CD14-positive monocyte (primary cell): ENCODE results near the gene TNN. TPM values are rescaled to one million over a fixed set of nuclear protein-coding genes. Genes with fewer than 3 reads are reported as not detected.
A peak's percentile ranks its signal among the peaks of the same experiment; 100 is the strongest.

ENCODE experiments used
- DNase-seq, 3 donors: peaks; one replicate each; pipeline ENCODE4 v3.0.0-alpha.2; 2011 to 2022
- H2AFZ ChIP-seq: 2 replicates; pipeline ENCODE4 v1.6.0; 2012; ENCODE audit warnings: mild to moderate bottlenecking, low read depth, low read length, inconsistent platforms; ENCODE audit not compliant: insufficient read depth, poor library complexity, severe bottlenecking
- H3K27ac ChIP-seq, 2 donors: 1 replicate in 1 of 2; 2 replicates in 1 of 2; pipeline ENCODE4 v1.5.1; 2012 to 2013; ENCODE audit warnings: low read length in 2 of 2, control low read depth in 1 of 2, inconsistent platforms in 1 of 2, low read depth in 1 of 2, mild to moderate bottlenecking in 1 of 2
- H3K27me3 ChIP-seq, 2 donors: one replicate each; pipeline versions ENCODE4 v1.6.0 to v1.6.1; 2011 to 2013; ENCODE audit warnings: low read length in 2 of 2; ENCODE audit not compliant: control insufficient read depth in 2 of 2, insufficient read depth in 2 of 2
- H3K36me3 ChIP-seq, 2 donors: replicated peaks in 1 of 2; 1 replicate in 1 of 2; 2 replicates in 1 of 2; pipeline versions ENCODE4 v1.5.1 to v1.6.1; 2012 to 2013; ENCODE audit warnings: low read length in 2 of 2, control low read depth in 1 of 2, inconsistent platforms in 1 of 2, mild to moderate bottlenecking in 1 of 2; ENCODE audit not compliant: insufficient read depth in 2 of 2, control insufficient read depth in 1 of 2
- H3K4me1 ChIP-seq, 2 donors: 1 replicate in 1 of 2; 2 replicates in 1 of 2; pipeline versions ENCODE4 v1.5.1 to v1.6.1; 2012 to 2013; ENCODE audit warnings: low read length in 2 of 2, control low read depth in 1 of 2, inconsistent platforms in 1 of 2, mild to moderate bottlenecking in 1 of 2, moderate library complexity in 1 of 2; ENCODE audit not compliant: insufficient read depth in 2 of 2, control insufficient read depth in 1 of 2
- H3K4me2 ChIP-seq: replicated peaks from 2 replicates; pipeline ENCODE3; 2012; ENCODE audit warnings: low read length, moderate library complexity, mild to moderate bottlenecking; ENCODE audit not compliant: poor library complexity, severe bottlenecking; ENCODE audit errors: extremely low read depth
- H3K4me3 ChIP-seq, 3 experiments: fragments of 200-600 bp in 1 of 3; sonication (generic) in 1 of 3; replicated peaks in 1 of 3; 1 replicate in 2 of 3; 2 replicates in 1 of 3; pipeline ENCODE4 v1.5.1; 2011 to 2013; ENCODE audit warnings: low read length in 3 of 3, mild to moderate bottlenecking in 3 of 3, control low read depth in 2 of 3, low read depth in 2 of 3, inconsistent platforms in 1 of 3, moderate library complexity in 1 of 3
- H3K79me2 ChIP-seq: 2 replicates; pipeline ENCODE4 v1.6.0; 2012; ENCODE audit warnings: mild to moderate bottlenecking, control low read depth, inconsistent platforms, low read length, moderate library complexity; ENCODE audit not compliant: insufficient read depth
- H3K9ac ChIP-seq: 2 replicates; pipeline ENCODE4 v1.6.0; 2017; ENCODE audit warnings: low read length, mild to moderate bottlenecking; ENCODE audit not compliant: insufficient read depth, poor library complexity, severe bottlenecking
- H3K9me3 ChIP-seq, 2 donors: replicated peaks in 1 of 2; 1 replicate in 1 of 2; 2 replicates in 1 of 2; pipeline versions ENCODE4 v1.5.1 to v1.6.1; 2012 to 2013; ENCODE audit warnings: low read length in 2 of 2, control low read depth in 1 of 2; ENCODE audit not compliant: control insufficient read depth in 1 of 2, insufficient read depth in 1 of 2
- H4K20me1 ChIP-seq: 2 replicates; pipeline ENCODE4 v1.6.0; 2012; ENCODE audit warnings: mild to moderate bottlenecking, low read length, control low read depth, moderate library complexity; ENCODE audit not compliant: insufficient read depth
- H3K27ac Mint-ChIP-seq, 7 donors: one replicate each; pipeline ENCODE4 v1.8.0; 2020; ENCODE audit warnings: mild to moderate bottlenecking in 7 of 7, mixed read lengths in 7 of 7, moderate library complexity in 6 of 7, inconsistent platforms in 2 of 7
- H3K27me3 Mint-ChIP-seq, 3 donors: one replicate each; pipeline ENCODE4 v1.8.0; 2021 to 2022; ENCODE audit warnings: low read depth in 3 of 3, mild to moderate bottlenecking in 3 of 3, mixed read lengths in 3 of 3, moderate library complexity in 3 of 3, inconsistent platforms in 1 of 3
- H3K36me3 Mint-ChIP-seq, 2 donors: one replicate each; pipeline ENCODE4 v1.8.0; 2020; ENCODE audit warnings: mixed read lengths in 2 of 2, inconsistent platforms in 1 of 2, mild to moderate bottlenecking in 1 of 2
- H3K4me1 Mint-ChIP-seq: one replicate; pipeline ENCODE4 v1.8.0; 2020; ENCODE audit warnings: mild to moderate bottlenecking, mixed read lengths
- H3K4me3 Mint-ChIP-seq, 2 donors: one replicate each; pipeline ENCODE4 v1.8.0; 2020; ENCODE audit warnings: mild to moderate bottlenecking in 2 of 2, mixed read lengths in 2 of 2, moderate library complexity in 1 of 2
- H3K9me3 Mint-ChIP-seq, 7 donors: one replicate each; pipeline ENCODE4 v1.8.0; 2020 to 2022; ENCODE audit warnings: mixed read lengths in 7 of 7, mild to moderate bottlenecking in 6 of 7, moderate library complexity in 6 of 7, inconsistent platforms in 2 of 7
- WGBS: methylation state at CpG from one replicate; pipeline ENCODE4 v1.1.5; 2013; ENCODE audit warnings: missing lambda C conversion rate; ENCODE audit not compliant: insufficient coverage; 5-methylcytosine and 5-hydroxymethylcytosine counted together
- intact Hi-C, 2 donors: fragments of 100-400 bp; cut with micrococcal nuclease; formaldehyde crosslinking; loops; one replicate each; pipeline versions ENCODE4 v1.15.0 to v1.15.1; 2023
- polyA plus RNA-seq, 3 donors: library from polyadenylated mRNA; depleted of rRNA in 1 of 3; unstranded in 2 of 3; stranded (reverse) in 1 of 3; fragments of 300-500 nt in 2 of 3; fragments of >200 nt in 1 of 3; fragmentation: Illumina TruSeq in 2 of 3; gene quantifications; 1 replicate in 2 of 3; 2 replicates in 1 of 3; pipeline ENCODE4 v1.2.3, GENCODE V29; 2012 to 2021
- TF ChIP-seq, protein P1 (sequence below): fragments of 200-600 bp; IDR thresholded peaks from one replicate; pipeline ENCODE4 v1.8.0; 2022; ENCODE audit warnings: antibody characterized with exemption, mild to moderate bottlenecking

The TNN gene
- polyA plus RNA-seq, 3 donors = not detected

DNA sequence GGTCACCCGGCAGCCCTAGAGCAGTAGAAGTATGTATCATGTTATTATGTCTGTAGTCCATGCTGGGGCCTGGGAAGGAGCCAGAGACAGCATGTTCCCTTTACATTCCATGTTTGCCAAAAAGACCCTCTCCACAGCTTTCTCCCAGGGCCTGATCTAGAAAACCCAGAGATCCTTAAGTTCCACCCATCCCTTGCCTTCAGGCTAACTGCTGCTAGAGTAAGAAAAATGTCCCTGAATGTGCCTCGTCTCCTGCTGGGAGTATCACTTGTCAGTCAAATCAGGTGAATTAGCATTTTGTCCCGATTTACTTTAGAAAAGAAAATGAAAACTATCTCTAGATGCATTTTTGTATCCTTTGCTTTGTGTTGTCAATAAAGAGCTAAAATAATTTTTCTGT lies 31.2 kb upstream of the TNN start:
- no peaks in the 10 kb centered on the region for H4K20me1 ChIP-seq
- H3K79me2 ChIP-seq = no peaks in the 10 kb centered on the region
- H3K9ac ChIP-seq = no peak overlapping the region
- Mint-ChIP-seq H3K4me3 (no peak overlapping the region), H3K9me3 (peaks cover 0 to 2% (median 0%) of the 10 kb centered on the region in 7 donors), H3K27me3 (peaks cover 0 to 3% (median 1%) of the 10 kb centered on the region in 3 donors), H3K27ac (no peak overlapping the region), H3K36me3 (no peaks in the 10 kb centered on the region), H3K4me1 (peaks cover 14% of the 10 kb centered on the region)
- no peak overlapping the region for H3K4me3 ChIP-seq
- TF ChIP-seq, protein P1, sequence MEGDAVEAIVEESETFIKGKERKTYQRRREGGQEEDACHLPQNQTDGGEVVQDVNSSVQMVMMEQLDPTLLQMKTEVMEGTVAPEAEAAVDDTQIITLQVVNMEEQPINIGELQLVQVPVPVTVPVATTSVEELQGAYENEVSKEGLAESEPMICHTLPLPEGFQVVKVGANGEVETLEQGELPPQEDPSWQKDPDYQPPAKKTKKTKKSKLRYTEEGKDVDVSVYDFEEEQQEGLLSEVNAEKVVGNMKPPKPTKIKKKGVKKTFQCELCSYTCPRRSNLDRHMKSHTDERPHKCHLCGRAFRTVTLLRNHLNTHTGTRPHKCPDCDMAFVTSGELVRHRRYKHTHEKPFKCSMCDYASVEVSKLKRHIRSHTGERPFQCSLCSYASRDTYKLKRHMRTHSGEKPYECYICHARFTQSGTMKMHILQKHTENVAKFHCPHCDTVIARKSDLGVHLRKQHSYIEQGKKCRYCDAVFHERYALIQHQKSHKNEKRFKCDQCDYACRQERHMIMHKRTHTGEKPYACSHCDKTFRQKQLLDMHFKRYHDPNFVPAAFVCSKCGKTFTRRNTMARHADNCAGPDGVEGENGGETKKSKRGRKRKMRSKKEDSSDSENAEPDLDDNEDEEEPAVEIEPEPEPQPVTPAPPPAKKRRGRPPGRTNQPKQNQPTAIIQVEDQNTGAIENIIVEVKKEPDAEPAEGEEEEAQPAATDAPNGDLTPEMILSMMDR = no peak
- no peaks in the 10 kb centered on the region for H3K4me1 ChIP-seq
- no peak overlapping the region for H3K4me2 ChIP-seq
- peak overlapping the region; percentile 4 for H2AFZ ChIP-seq
- intact Hi-C loops = loop anchor here (5.0 to 10.0 kb wide), 3 partner anchors 91 to 288 kb away; no protein-coding TSS in a partner anchor
- no peaks in the 10 kb centered on the region for H3K9me3 ChIP-seq
- H3K27me3 ChIP-seq = no peaks in the 10 kb centered on the region
- no peak for DNase-seq
- H3K36me3 ChIP-seq = no peaks in the 10 kb centered on the region
- no peak overlapping the region for H3K27ac ChIP-seq
- WGBS = no CpG with 5 or more reads among the region's 3 CpGs

DNA sequence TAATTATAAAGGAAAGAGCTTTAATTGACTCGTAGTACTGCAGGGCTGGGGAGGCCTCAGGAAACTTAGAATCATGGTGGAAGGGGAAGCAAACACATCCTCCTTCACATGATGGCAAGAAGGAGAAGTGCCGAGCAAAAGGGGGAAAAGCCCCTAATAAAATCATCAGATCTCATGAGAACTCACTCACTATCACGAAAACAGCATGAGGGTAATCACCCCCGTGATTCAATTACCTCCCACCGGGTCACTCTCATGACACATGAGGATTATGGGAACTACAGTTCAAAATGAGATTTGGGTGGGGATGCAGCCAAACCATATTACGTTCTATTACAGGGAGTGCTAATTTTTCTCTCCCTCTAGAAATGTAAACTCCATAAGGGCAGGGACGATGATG lies 30.2 kb upstream of the TNN start:
- Mint-ChIP-seq H3K9me3 (peaks cover 0 to 2% (median 0%) of the 10 kb centered on the region in 7 donors), H3K36me3 (no peaks in the 10 kb centered on the region), H3K4me3 (no peak overlapping the region), H3K4me1 (peaks cover 14% of the 10 kb centered on the region), H3K27ac (peak overlapping the region in 4 of 7 donors; percentile 0 to 45 (median 28)), H3K27me3 (peaks cover 0 to 2% (median 1%) of the 10 kb centered on the region in 3 donors)
- H3K4me2 ChIP-seq = no peak overlapping the region
- no peaks in the 10 kb centered on the region for H3K4me1 ChIP-seq
- no peak overlapping the region for H3K4me3 ChIP-seq
- WGBS = no CpG with 5 or more reads among the region's 7 CpGs
- TF ChIP-seq, protein P1 = no peak
- no peaks in the 10 kb centered on the region for H3K27me3 ChIP-seq
- no peaks in the 10 kb centered on the region for H3K36me3 ChIP-seq
- DNase-seq = peak in 2 of 3 donors; percentile 12 to 40
- no peaks in the 10 kb centered on the region for H3K9me3 ChIP-seq
- H2AFZ ChIP-seq = no peak overlapping the region
- intact Hi-C loops = loop anchor here (5.0 to 10.0 kb wide), 3 partner anchors 90 to 287 kb away; no protein-coding TSS in a partner anchor
- H3K79me2 ChIP-seq = no peaks in the 10 kb centered on the region
- no peaks in the 10 kb centered on the region for H4K20me1 ChIP-seq
- H3K27ac ChIP-seq = no peak overlapping the region
- H3K9ac ChIP-seq = no peak overlapping the region
